Islet precursor cell (in vitro differentiated cells): Measurements from ENCODE around the gene PTGDR.

ENCODE experiments used
- DNase-seq: peaks from one replicate; pipeline ENCODE4 v3.0.0-alpha.2; 2018

Gene PTGDR, protein sequence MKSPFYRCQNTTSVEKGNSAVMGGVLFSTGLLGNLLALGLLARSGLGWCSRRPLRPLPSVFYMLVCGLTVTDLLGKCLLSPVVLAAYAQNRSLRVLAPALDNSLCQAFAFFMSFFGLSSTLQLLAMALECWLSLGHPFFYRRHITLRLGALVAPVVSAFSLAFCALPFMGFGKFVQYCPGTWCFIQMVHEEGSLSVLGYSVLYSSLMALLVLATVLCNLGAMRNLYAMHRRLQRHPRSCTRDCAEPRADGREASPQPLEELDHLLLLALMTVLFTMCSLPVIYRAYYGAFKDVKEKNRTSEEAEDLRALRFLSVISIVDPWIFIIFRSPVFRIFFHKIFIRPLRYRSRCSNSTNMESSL

GRCh38 chr14:52267501-52268278 lies at the start of gene PTGDR:
Gene PTGDR, plus strand, starts transcription at chr14:52267698. Its CDS starts 117 bp downstream, at chr14:52267815.
- DNase-seq: peak; percentile 59

DNA sequence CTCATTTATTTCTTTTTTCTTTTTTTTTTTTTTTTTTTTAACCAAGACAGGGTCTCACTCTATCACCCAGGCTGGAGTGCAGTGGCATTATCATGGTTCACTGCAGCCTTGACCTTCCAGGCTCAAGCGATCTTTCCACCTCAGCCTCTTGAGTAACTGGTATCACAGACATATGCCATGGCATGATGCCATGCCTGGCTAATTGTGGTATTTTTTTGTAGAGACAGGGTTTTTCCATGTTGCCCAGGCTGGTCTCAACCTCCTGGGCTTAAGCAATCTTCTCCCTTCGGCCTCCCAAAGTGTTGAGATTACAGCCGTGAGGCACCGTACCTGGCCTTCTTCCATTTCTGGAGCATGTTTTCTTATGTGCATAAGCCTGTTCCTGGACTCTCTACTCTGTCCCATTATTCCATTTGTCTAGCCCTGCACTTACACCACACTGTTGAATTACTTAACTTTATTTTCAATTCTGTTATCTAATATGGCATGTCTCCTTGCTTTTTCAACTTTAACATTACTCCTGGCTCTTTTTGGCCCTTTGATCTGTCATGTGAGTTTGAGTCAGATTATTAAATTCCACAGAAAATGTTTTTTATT lies 47.9 kb upstream of the PTGDR start:
- DNase-seq: no peak

DNA sequence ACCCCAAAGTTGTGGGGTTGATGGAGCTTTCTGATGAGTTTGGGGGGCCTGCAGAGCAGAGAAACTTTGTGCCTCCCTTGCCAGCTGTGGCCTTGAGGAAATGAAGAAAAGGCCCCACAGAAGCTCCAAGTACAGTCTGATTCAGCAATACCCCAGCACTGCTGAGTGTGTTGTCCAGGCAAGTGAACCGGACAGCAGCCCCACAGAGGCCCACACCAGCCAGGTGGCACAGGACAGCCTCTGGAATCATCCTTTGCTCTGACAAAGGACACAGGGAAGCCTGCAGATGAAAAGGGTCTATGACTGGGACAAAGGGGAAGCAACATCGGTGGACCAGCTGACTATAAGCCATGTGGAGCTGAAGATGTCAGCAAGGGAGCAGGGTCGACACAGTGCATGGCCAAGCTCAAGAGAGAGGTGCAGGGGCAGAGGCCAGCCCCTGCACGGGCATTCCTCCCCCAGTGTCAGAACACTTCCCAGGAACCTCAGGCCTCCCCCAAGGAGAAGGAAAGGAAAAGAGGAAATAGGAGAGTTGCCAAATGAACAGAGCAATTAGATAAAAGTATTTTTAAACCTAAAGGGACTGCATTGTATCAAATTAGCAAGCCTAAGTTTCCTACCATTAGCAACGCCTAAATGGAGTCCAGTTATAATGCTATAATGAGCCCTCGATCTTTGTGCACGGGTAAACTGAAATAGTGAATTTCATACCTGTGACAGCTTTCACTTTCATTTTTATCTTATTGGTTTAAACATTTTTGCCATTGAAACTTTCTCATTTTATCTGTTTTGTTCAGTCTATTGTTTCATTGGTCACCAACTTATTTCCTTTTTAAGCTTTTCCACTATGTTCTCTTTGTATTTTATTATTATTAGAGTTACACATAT lies 46.3 kb upstream of the PTGDR start:
- DNase-seq: no peak

DNA sequence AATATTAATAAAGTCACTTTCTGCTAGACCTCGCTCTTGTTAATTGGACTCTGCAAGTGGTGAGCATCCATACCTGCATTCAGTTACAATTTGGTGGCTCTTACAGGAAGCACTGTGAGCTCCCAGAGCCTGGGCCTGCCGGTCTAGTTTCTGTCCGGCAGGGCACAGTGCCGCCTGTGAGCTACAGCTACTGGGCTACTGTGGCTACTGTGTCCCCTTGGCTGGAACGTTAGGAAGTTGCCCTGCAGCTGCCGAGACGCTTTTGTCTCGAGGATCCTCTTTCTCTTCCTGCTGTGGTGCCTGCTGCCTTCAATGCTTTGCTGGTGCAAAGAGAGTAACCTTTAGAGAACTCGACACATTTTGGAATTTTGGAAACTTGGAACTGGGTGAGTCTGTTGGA lies 44.6 kb upstream of the PTGDR start:
- no peak for DNase-seq

DNA sequence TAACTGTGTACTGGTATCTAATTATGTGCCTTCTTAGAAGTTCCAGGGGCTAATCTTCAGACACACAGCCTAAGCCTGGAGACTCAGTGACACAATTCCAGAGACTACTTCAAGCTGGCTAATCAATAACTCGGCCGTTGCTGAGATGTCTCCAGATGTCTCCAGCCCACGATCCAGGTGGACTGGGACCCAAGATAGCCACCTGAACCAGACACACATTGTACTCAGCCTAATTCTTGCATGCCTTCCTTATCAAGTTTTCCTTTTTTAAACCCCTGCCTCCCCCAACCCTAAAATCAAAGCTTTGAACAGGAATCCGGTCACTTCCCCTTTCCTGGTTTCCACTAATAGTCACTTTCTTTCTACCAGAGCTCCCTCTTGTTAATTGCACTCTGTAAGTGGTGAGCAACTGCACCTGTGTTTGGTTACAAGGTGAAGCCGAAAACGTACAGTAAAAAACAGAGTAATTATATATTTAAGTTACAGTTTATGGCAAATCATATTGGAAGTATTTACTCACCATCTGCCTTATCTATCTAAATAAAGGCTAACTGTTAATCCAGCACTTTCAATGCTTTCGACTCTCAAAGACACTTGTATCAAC lies 39.8 kb upstream of the PTGDR start:
- no peak for DNase-seq

- no peak for DNase-seq
Measured at GRCh38 chr14:52233693-52234092, 33.8 kb upstream of the PTGDR start.

- no peak for DNase-seq
Measured at GRCh38 chr14:52235434-52235833, 32.1 kb upstream of the PTGDR start.

DNA sequence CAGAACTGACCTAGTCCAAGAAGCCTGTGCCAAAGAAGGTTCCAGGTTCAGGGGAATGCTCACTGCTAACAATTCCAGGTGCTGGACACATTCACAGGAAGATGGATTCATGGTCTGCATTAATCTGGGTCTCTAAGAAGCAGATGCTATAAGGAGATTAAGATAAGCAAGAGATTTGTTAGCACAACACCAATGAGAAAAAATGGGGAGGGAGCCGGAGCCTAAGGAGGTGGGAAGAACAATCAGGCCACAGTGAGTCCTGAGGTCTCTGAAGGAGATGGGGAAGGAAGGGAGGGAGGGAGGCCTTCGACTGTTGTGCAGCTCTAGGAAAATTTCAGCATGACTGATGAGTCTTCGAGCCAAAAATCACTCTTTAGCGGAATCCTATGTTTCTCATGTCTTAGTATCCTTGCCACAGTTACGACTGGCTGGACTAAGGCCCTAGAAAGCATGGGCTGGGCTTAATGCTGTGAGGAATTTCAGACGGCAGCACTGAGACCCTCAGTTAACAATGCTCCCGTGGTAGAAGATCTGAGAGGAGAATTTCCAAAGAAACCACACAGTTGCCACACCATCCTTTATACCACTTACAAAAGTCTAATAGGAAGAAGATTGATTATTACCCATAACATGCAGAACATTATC lies 31.5 kb upstream of the PTGDR start:
- no peak for DNase-seq

- DNase-seq: no peak
Measured at GRCh38 chr14:52238682-52239081, 28.8 kb upstream of the PTGDR start.

- DNase-seq: no peak
Measured at GRCh38 chr14:52240623-52241022, 26.9 kb upstream of the PTGDR start.

DNA sequence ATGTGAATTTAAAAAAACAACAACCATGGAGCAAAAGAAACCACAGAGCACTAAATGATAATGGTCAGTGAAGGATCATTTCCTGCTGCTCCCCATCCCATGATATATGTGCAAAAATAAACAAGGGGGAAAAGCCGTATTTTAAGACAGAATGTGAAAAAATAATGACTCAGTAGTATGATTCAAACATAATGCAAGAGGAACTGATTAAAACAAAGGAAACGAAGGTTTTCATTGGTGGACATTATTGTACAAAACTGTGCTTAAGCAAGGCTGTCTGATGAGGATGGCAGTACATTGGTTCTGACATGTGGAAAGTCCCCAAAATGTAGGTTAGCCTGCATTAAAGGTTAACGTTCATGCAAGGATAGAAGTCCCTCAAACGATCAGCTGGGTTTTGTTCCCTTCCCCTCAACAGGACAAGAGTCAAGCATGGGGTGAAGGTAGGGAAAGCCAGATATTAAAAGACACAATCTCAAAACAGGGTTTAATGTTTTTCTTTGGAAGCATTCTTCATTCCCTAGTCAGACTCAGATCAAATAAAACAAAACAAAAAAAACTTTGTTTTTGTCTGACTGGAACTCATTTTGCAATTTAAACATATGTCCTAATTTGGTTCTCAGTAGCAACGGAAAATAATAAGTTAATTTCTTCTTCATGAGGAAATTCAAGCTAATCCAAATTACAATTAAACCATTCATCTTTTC lies 26.3 kb upstream of the PTGDR start:
- no peak for DNase-seq

- DNase-seq: no peak
Measured at GRCh38 chr14:52244328-52244727, 23.2 kb upstream of the PTGDR start.

- DNase-seq: no peak
Measured at GRCh38 chr14:52244997-52245396, 22.5 kb upstream of the PTGDR start.

GRCh38 chr14:52248057-52248456 lies 19.4 kb upstream of the PTGDR start:
- DNase-seq: no peak

DNA sequence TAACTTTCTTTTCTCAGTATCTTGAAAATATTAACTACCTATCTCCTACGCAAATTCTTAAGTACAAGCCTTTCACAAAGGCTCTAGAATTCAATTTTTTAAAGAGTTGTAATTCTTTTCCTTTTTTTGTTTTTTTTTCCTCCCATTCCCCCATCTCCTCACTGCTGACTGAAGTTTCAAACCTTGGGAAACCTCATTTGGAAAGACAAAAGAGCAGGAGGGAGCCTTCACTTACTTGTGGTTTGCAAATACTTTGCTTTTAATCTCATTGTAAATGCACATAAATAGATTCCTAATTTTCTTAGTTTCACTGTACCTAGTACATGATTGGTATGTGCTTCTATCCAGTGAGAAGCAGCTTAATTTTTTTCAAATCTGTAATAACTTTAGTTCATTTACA lies 15.8 kb upstream of the PTGDR start:
- DNase-seq: no peak

- no peak for DNase-seq
Measured at GRCh38 chr14:52253503-52253902, 14.0 kb upstream of the PTGDR start.

DNA sequence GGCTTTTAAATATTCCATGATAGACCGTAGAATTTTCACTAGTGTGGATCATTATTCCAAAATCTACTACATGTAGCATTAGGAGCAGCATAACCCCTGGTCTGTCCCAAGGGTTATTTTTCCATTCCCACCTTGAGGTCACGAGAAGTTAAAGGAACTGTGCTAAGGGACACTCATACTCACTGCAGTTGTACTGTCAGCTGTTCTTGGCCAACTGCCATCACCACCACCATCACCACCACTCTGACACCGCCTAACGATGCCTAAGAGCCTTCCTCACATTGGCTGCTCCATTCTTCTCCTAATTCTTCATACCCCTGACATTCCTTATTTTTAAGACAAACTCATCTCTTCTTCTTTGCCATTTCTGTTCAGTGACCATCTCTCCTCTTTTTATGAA lies 13.4 kb upstream of the PTGDR start:
- no peak for DNase-seq

DNA sequence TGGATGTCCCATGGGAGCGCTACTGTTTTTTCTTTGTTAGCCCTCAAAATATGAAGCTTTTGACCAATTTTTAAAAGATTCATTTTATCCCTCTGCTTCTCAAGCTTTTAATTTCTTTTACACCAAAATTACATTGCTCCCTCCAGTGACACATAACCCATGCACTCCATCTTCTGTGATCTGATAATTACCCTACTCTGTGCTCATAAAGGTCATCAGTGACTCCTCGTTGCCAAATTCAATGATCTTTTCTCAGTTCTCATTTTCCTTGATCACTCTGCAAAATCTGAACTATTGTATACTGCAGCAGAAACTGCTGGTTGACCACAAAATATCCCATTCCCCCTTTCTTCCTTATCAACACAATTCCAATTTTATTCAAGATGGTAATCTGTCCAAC lies 8.7 kb upstream of the PTGDR start:
- no peak for DNase-seq

GRCh38 chr14:52259434-52259833 lies 8.1 kb upstream of the PTGDR start:
- DNase-seq: no peak

DNA sequence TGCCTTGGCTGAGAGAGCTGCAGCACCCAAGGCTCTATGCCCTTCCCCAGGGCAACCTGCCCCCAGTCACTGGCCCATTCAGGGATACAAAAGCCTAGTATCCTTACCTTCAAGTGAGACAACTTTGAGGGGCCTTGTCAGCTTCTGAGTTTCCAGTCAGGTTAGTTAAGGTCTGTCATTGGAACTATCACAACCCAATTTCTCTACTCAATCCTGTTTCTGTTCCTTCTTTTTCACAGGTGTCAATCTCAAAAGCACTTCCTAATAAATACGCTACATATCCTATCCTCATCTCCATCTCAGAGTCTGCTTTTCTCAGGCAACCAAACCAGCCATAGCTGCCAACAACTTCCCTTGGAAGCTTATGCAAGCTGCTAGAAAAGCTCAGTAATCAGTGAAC lies 4.9 kb upstream of the PTGDR start:
- DNase-seq: no peak

DNA sequence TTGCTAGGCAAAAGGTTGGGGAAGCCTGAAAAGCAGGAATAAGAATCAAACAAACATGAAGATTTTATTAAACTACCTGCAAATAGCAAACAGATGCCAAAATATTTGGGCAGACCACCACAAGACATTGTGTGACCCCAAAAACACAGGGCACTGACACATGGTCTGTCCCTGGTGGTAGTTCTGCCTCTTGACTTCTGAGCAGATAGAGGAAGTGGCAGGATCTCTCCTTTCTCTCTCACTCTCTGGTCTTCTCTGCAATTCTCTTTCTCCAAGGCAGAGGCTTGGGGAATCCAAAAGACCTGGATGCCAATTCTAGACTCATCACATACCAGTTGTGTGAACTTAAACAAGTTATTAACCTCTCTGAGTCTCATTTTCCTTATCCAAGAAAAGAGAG lies 4.3 kb upstream of the PTGDR start:
- DNase-seq: no peak
